Liver (tissue), 3 donors: ENCODE measurements around the gene STX7.

Source experiments
- CTCF ChIP-seq: fragments of 150-350 bp; IDR thresholded peaks from 2 replicates; pipeline ENCODE4 v1.5.1; 2017; ENCODE audit warnings: improper control_type of control experiment, low read depth, low read length; ENCODE audit not compliant: missing input control
- EGR1 ChIP-seq, 2 donors: IDR thresholded peaks; 2 replicates each; pipeline ENCODE4 v1.6.1; 2016 to 2018; ENCODE audit warnings: antibody characterized with exemption in 2 of 2, low read depth in 2 of 2
- GABPA ChIP-seq, 2 donors: IDR thresholded peaks in 1 of 2; conservative IDR thresholded peaks in 1 of 2; 2 replicates each; pipeline ENCODE4 v1.6.1; 2016; ENCODE audit warnings: antibody characterized with exemption in 2 of 2, mild to moderate bottlenecking in 1 of 2, moderate library complexity in 1 of 2
- SP1 ChIP-seq: IDR thresholded peaks from 2 replicates; pipeline ENCODE4 v1.6.1; 2018; ENCODE audit warnings: antibody characterized with exemption, mild to moderate bottlenecking
- donor health status: healthy.
- donor health status: healthy.

- no peak for TF ChIP-seq CTCF
- TF ChIP-seq GABPA (IDR thresholded peaks at IDR 0.05 in 1 of 2, conservative IDR thresholded peaks at IDR 0.05 in 1 of 2), result no peak
- TF ChIP-seq EGR1 (IDR thresholded peaks at IDR 0.05; ENCODE audit: low read depth in 2 of 2), result no peak
- no peak for TF ChIP-seq SP1
Measured at GRCh38 chr6:132411296-132411695, 101.6 kb downstream of the STX7 start.
